Measurements from ENCODE around the gene NOTCH1.

DNA sequence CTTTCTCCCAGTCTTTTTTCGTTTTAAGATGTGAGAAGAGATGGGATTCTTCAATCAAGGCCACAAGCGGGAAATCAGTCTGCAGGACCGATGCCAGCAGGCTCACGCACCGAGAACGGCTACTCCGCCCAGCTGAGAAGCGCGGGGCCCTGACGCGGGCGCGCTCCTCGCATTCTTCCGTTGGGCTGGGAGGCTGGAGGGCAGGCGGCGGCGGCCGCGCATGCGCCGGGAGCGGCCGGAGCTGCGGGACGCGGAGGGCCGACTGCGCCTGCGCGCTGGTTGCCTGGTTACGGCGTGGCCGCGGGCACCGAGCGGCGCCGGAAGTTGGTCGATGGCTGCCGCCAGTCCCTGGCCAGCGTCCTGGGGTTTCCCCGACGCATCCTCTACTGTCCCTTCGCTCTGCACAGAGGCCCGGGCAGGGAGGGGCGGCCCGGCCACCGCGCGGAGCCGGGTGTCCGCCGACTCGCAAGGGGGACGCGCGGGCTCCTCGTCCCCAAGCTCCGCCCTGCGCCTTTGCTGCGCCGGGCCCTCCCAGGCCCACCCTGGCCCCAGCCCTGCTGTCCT, 62.2 kb downstream of the NOTCH1 start:
- TF ChIP-seq, protein P1, sequence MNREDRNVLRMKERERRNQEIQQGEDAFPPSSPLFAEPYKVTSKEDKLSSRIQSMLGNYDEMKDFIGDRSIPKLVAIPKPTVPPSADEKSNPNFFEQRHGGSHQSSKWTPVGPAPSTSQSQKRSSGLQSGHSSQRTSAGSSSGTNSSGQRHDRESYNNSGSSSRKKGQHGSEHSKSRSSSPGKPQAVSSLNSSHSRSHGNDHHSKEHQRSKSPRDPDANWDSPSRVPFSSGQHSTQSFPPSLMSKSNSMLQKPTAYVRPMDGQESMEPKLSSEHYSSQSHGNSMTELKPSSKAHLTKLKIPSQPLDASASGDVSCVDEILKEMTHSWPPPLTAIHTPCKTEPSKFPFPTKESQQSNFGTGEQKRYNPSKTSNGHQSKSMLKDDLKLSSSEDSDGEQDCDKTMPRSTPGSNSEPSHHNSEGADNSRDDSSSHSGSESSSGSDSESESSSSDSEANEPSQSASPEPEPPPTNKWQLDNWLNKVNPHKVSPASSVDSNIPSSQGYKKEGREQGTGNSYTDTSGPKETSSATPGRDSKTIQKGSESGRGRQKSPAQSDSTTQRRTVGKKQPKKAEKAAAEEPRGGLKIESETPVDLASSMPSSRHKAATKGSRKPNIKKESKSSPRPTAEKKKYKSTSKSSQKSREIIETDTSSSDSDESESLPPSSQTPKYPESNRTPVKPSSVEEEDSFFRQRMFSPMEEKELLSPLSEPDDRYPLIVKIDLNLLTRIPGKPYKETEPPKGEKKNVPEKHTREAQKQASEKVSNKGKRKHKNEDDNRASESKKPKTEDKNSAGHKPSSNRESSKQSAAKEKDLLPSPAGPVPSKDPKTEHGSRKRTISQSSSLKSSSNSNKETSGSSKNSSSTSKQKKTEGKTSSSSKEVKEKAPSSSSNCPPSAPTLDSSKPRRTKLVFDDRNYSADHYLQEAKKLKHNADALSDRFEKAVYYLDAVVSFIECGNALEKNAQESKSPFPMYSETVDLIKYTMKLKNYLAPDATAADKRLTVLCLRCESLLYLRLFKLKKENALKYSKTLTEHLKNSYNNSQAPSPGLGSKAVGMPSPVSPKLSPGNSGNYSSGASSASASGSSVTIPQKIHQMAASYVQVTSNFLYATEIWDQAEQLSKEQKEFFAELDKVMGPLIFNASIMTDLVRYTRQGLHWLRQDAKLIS (CRISPR knock-in tag; IDR thresholded peaks at IDR 0.05; ENCODE audit: borderline replicate concordance), result no peak
- TF ChIP-seq ZNF423 (CRISPR knock-in tag; IDR thresholded peaks at IDR 0.05) (no peak), SMAD4 (CRISPR knock-in tag; IDR thresholded peaks at IDR 0.05) (no peak), ELF4 (CRISPR knock-in tag; IDR thresholded peaks at IDR 0.05; ENCODE audit: low read depth) (no peak), SP1 (CRISPR knock-in tag; conservative IDR thresholded peaks at IDR 0.05) (no peak), FOXK1 (CRISPR knock-in tag; IDR thresholded peaks at IDR 0.05) (peak; percentile 73; the same call in 1 of the 2 replicates), NR1H2 (CRISPR knock-in tag; IDR thresholded peaks at IDR 0.05) (no peak)
- TF ChIP-seq, protein P2, sequence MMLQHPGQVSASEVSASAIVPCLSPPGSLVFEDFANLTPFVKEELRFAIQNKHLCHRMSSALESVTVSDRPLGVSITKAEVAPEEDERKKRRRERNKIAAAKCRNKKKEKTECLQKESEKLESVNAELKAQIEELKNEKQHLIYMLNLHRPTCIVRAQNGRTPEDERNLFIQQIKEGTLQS (CRISPR knock-in tag; conservative IDR thresholded peaks at IDR 0.05), result no peak
- TF ChIP-seq, protein P3, sequence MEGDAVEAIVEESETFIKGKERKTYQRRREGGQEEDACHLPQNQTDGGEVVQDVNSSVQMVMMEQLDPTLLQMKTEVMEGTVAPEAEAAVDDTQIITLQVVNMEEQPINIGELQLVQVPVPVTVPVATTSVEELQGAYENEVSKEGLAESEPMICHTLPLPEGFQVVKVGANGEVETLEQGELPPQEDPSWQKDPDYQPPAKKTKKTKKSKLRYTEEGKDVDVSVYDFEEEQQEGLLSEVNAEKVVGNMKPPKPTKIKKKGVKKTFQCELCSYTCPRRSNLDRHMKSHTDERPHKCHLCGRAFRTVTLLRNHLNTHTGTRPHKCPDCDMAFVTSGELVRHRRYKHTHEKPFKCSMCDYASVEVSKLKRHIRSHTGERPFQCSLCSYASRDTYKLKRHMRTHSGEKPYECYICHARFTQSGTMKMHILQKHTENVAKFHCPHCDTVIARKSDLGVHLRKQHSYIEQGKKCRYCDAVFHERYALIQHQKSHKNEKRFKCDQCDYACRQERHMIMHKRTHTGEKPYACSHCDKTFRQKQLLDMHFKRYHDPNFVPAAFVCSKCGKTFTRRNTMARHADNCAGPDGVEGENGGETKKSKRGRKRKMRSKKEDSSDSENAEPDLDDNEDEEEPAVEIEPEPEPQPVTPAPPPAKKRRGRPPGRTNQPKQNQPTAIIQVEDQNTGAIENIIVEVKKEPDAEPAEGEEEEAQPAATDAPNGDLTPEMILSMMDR (IDR thresholded peaks at IDR 0.05), result no peak
- TF ChIP-seq, protein P4, sequence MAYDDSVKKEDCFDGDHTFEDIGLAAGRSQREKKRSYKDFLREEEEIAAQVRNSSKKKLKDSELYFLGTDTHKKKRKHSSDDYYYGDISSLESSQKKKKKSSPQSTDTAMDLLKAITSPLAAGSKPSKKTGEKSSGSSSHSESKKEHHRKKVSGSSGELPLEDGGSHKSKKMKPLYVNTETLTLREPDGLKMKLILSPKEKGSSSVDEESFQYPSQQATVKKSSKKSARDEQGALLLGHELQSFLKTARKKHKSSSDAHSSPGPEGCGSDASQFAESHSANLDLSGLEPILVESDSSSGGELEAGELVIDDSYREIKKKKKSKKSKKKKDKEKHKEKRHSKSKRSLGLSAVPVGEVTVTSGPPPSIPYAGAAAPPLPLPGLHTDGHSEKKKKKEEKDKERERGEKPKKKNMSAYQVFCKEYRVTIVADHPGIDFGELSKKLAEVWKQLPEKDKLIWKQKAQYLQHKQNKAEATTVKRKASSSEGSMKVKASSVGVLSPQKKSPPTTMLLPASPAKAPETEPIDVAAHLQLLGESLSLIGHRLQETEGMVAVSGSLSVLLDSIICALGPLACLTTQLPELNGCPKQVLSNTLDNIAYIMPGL (CRISPR knock-in tag; IDR thresholded peaks at IDR 0.05), result 0 out of 2 replicates have a peak, but pooled peaks have one; percentile 43
- TF ChIP-seq, protein P5, sequence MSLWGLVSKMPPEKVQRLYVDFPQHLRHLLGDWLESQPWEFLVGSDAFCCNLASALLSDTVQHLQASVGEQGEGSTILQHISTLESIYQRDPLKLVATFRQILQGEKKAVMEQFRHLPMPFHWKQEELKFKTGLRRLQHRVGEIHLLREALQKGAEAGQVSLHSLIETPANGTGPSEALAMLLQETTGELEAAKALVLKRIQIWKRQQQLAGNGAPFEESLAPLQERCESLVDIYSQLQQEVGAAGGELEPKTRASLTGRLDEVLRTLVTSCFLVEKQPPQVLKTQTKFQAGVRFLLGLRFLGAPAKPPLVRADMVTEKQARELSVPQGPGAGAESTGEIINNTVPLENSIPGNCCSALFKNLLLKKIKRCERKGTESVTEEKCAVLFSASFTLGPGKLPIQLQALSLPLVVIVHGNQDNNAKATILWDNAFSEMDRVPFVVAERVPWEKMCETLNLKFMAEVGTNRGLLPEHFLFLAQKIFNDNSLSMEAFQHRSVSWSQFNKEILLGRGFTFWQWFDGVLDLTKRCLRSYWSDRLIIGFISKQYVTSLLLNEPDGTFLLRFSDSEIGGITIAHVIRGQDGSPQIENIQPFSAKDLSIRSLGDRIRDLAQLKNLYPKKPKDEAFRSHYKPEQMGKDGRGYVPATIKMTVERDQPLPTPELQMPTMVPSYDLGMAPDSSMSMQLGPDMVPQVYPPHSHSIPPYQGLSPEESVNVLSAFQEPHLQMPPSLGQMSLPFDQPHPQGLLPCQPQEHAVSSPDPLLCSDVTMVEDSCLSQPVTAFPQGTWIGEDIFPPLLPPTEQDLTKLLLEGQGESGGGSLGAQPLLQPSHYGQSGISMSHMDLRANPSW (CRISPR knock-in tag; conservative IDR thresholded peaks at IDR 0.05; ENCODE audit: low read depth), result no peak; the same call in 1 of the 2 replicates
- TF ChIP-seq, protein P6, sequence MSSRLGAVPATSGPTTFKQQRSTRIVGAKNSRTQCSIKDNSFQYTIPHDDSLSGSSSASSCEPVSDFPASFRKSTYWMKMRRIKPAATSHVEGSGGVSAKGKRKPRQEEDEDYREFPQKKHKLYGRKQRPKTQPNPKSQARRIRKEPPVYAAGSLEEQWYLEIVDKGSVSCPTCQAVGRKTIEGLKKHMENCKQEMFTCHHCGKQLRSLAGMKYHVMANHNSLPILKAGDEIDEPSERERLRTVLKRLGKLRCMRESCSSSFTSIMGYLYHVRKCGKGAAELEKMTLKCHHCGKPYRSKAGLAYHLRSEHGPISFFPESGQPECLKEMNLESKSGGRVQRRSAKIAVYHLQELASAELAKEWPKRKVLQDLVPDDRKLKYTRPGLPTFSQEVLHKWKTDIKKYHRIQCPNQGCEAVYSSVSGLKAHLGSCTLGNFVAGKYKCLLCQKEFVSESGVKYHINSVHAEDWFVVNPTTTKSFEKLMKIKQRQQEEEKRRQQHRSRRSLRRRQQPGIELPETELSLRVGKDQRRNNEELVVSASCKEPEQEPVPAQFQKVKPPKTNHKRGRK (CRISPR knock-in tag; IDR thresholded peaks at IDR 0.05; ENCODE audit: borderline replicate concordance), result no peak
- TF ChIP-seq, protein P7, sequence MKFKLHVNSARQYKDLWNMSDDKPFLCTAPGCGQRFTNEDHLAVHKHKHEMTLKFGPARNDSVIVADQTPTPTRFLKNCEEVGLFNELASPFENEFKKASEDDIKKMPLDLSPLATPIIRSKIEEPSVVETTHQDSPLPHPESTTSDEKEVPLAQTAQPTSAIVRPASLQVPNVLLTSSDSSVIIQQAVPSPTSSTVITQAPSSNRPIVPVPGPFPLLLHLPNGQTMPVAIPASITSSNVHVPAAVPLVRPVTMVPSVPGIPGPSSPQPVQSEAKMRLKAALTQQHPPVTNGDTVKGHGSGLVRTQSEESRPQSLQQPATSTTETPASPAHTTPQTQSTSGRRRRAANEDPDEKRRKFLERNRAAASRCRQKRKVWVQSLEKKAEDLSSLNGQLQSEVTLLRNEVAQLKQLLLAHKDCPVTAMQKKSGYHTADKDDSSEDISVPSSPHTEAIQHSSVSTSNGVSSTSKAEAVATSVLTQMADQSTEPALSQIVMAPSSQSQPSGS (CRISPR knock-in tag; IDR thresholded peaks at IDR 0.05; ENCODE audit: borderline replicate concordance, low read depth), result no peak
- TF ChIP-seq, protein P8, sequence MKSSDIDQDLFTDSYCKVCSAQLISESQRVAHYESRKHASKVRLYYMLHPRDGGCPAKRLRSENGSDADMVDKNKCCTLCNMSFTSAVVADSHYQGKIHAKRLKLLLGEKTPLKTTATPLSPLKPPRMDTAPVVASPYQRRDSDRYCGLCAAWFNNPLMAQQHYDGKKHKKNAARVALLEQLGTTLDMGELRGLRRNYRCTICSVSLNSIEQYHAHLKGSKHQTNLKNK (CRISPR knock-in tag; IDR thresholded peaks at IDR 0.05), result no peak

All from WTC11 (cell line).